HL-60 (cell line): ENCODE data around the gene TOP2A.
A peak's percentile ranks its signal among the peaks of the same experiment; 100 is the strongest.

Experiments
- DNase-seq, 2 experiments: peaks; one replicate each; pipeline ENCODE4 v3.0.0-alpha.2; 2010 to 2020; ENCODE audit warnings: low read depth in 1 of 2, low spot score in 1 of 2
- H3K27ac ChIP-seq: fragments of 250-450 bp; sonication (Bioruptor Pico); replicated peaks from 2 replicates; pipeline ENCODE4 v1.5.1; 2020; ENCODE audit warnings: mild to moderate bottlenecking, moderate library complexity
- H3K27me3 ChIP-seq: fragments of 250-450 bp; sonication (Bioruptor Pico); 2 replicates; pipeline ENCODE4 v1.5.1; 2021; ENCODE audit warnings: mild to moderate bottlenecking, moderate library complexity; ENCODE audit not compliant: insufficient read depth, poor library complexity, severe bottlenecking
- H3K4me3 ChIP-seq: replicated peaks from 2 replicates; pipeline ENCODE4 v1.5.1; 2011; ENCODE audit warnings: mild to moderate bottlenecking, control low read depth, low read length; ENCODE audit not compliant: insufficient read depth
- GABPA ChIP-seq: IDR thresholded peaks from 2 replicates; pipeline ENCODE4 v1.6.1; 2012; ENCODE audit warnings: low read depth
- POLR2AphosphoS5 ChIP-seq: IDR thresholded peaks from 2 replicates; pipeline ENCODE4 v1.6.1; 2012; ENCODE audit warnings: low read depth
- SPI1 ChIP-seq: IDR thresholded peaks from 2 replicates; pipeline ENCODE4 v1.6.1; 2012; ENCODE audit warnings: low read depth, mild to moderate bottlenecking, borderline replicate concordance
- long read RNA-seq: library from polyadenylated mRNA; unstranded; transcript quantifications from one replicate; pipeline ENCODE4 v2.0.0, GENCODE V29; 2020
- TF ChIP-seq, protein P1 (sequence below): IDR thresholded peaks from one replicate; pipeline ENCODE4 v1.5.1; 2011; ENCODE audit warnings: low read length, control low read depth, inconsistent platforms; ENCODE audit not compliant: insufficient read depth
- TF ChIP-seq, protein P2 (sequence below): IDR thresholded peaks from 2 replicates; pipeline ENCODE4 v1.6.1; 2012; ENCODE audit warnings: low read depth; ENCODE audit not compliant: insufficient replicate concordance

Gene TOP2A, protein sequence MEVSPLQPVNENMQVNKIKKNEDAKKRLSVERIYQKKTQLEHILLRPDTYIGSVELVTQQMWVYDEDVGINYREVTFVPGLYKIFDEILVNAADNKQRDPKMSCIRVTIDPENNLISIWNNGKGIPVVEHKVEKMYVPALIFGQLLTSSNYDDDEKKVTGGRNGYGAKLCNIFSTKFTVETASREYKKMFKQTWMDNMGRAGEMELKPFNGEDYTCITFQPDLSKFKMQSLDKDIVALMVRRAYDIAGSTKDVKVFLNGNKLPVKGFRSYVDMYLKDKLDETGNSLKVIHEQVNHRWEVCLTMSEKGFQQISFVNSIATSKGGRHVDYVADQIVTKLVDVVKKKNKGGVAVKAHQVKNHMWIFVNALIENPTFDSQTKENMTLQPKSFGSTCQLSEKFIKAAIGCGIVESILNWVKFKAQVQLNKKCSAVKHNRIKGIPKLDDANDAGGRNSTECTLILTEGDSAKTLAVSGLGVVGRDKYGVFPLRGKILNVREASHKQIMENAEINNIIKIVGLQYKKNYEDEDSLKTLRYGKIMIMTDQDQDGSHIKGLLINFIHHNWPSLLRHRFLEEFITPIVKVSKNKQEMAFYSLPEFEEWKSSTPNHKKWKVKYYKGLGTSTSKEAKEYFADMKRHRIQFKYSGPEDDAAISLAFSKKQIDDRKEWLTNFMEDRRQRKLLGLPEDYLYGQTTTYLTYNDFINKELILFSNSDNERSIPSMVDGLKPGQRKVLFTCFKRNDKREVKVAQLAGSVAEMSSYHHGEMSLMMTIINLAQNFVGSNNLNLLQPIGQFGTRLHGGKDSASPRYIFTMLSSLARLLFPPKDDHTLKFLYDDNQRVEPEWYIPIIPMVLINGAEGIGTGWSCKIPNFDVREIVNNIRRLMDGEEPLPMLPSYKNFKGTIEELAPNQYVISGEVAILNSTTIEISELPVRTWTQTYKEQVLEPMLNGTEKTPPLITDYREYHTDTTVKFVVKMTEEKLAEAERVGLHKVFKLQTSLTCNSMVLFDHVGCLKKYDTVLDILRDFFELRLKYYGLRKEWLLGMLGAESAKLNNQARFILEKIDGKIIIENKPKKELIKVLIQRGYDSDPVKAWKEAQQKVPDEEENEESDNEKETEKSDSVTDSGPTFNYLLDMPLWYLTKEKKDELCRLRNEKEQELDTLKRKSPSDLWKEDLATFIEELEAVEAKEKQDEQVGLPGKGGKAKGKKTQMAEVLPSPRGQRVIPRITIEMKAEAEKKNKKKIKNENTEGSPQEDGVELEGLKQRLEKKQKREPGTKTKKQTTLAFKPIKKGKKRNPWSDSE (N-terminal part only)
- long read RNA-seq, partial matches to known transcripts = 818 of 844 reads
- long read RNA-seq, other reads (novel, unspliced or antisense) = 23 of 844 reads

DNA sequence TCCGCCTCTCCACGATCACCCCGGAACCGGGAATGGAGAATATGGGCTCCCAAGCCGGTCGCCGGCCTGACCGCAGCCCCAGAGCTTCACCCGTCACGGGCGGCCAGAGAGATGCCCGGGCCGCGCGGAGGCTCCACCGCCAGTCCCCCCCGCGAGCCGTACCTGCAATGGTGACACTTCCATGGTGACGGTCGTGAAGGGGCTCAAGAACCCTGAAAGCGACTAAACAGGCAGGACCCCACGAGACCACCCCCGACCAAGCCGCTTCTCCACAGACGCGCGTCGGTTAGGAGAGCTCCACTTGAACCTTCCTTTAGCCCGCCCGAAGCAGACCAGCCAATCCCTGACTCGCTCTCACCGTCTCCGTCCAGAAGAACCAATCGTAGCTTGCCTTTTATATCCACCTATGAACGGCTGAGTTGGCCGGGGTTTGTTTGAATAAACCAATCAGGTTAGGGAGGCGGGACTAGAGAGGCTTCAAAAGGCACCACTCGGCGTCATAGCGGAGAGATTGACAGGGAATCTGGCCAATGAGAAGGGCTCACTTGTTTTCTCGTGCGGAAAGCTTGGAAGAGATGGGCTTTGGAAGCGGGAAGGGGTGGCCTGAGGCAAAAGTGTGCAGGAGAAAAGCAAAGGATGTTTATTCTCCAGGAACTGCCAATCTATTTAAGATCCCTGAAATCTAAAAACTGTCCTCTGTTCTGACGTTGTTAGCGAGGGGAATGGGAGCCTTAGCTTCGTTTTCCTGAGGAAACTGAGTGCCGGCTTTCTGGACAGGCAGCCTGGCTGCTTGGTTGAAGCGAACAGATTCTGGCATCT is at the start of gene TOP2A:
Gene TOP2A, minus strand, starts transcription at position 288 of the 819 bp plus-strand sequence. Its CDS starts 105 bp downstream, at position 183.
- H3K27ac ChIP-seq = peak within 1 kb of the TSS; percentile 92

DNA sequence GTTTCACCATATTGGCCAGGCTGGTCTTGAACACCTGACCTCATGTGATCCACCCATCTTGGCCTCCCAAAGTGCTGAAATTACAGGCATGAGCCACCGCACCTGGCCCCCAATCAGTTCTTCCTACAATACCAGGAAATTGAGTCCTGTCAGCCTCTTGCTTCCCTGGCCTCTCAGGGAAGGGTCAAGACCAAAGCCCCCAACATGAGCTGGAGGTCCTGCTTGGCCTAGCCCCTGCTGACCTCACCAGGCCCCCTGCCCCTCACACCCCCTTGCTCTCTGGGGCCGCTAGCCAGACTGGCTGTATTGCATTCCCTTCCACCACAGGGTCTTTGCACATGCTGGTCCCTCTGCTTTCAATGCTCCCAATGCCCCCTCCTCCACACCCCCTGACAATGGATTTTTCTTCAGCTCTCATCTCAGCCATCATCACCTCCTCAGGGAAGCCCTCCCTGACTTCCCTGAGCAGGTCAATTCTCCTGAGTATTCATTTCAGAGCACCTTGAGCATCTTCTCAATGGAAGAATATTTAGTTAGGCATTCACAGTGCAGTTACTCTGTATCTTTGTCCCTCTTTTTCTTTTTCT is 49.7 kb upstream of the TOP2A start:
- Histone ChIP-seq H3K27me3 (no peaks in the 10 kb centered on the region), H3K4me3 (no peak overlapping the region), H3K27ac (no peak overlapping the region)
- TF ChIP-seq, protein P1, sequence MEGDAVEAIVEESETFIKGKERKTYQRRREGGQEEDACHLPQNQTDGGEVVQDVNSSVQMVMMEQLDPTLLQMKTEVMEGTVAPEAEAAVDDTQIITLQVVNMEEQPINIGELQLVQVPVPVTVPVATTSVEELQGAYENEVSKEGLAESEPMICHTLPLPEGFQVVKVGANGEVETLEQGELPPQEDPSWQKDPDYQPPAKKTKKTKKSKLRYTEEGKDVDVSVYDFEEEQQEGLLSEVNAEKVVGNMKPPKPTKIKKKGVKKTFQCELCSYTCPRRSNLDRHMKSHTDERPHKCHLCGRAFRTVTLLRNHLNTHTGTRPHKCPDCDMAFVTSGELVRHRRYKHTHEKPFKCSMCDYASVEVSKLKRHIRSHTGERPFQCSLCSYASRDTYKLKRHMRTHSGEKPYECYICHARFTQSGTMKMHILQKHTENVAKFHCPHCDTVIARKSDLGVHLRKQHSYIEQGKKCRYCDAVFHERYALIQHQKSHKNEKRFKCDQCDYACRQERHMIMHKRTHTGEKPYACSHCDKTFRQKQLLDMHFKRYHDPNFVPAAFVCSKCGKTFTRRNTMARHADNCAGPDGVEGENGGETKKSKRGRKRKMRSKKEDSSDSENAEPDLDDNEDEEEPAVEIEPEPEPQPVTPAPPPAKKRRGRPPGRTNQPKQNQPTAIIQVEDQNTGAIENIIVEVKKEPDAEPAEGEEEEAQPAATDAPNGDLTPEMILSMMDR = no peak
- TF ChIP-seq, protein P2, sequence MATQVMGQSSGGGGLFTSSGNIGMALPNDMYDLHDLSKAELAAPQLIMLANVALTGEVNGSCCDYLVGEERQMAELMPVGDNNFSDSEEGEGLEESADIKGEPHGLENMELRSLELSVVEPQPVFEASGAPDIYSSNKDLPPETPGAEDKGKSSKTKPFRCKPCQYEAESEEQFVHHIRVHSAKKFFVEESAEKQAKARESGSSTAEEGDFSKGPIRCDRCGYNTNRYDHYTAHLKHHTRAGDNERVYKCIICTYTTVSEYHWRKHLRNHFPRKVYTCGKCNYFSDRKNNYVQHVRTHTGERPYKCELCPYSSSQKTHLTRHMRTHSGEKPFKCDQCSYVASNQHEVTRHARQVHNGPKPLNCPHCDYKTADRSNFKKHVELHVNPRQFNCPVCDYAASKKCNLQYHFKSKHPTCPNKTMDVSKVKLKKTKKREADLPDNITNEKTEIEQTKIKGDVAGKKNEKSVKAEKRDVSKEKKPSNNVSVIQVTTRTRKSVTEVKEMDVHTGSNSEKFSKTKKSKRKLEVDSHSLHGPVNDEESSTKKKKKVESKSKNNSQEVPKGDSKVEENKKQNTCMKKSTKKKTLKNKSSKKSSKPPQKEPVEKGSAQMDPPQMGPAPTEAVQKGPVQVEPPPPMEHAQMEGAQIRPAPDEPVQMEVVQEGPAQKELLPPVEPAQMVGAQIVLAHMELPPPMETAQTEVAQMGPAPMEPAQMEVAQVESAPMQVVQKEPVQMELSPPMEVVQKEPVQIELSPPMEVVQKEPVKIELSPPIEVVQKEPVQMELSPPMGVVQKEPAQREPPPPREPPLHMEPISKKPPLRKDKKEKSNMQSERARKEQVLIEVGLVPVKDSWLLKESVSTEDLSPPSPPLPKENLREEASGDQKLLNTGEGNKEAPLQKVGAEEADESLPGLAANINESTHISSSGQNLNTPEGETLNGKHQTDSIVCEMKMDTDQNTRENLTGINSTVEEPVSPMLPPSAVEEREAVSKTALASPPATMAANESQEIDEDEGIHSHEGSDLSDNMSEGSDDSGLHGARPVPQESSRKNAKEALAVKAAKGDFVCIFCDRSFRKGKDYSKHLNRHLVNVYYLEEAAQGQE = no peak
- no peak for TF ChIP-seq POLR2AphosphoS5
- TF ChIP-seq GABPA = no peak
- no peak for TF ChIP-seq SPI1
- DNase-seq = no peak

More for the DNA sequence above, at the start of gene TOP2A:
- TF ChIP-seq, protein P2 = no peak
- peak; percentile 87 for TF ChIP-seq POLR2AphosphoS5
- H3K27me3 ChIP-seq = no peaks in the 10 kb centered on the region
- peak; percentile 99 for DNase-seq
- peak within 1 kb of the TSS; percentile 54 for H3K4me3 ChIP-seq

DNA sequence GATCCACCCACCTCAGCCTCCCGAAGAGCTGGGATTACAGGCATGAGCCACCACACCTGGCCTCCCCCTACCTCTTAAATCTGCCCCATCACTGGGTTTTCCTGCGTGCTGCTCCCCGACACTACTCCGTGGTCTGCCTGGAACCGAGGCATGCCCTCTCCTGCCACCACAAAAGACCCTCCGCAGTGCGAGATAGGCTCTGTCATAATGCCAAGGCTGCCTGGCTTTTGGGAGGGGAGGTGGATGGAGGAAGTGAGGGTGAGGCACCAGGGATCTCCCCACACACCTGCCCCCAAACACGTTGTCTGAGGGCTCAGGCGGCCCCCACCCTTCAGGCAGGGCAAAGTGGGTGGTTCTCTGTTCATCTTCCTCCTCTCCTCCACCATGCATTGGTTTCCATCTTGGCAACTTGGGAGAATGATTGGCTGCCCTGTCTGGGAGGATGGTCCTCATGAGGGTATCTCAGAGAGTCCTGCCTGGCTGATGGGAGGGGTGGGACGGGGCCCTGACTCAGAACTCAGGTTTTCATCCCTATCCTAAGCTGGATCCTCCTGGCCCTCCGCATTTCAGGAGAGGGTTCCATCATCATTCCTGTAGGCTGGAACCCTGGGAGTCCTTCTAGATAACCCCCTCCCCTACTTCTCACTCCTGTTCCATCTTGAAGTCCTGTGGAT is 48.7 kb upstream of the TOP2A start:
- no peak for DNase-seq
- TF ChIP-seq GABPA (no peak), SPI1 (no peak), POLR2AphosphoS5 (no peak)
- TF ChIP-seq, protein P1 = no peak
- TF ChIP-seq, protein P2 = no peak
- no peak overlapping the region for H3K27ac ChIP-seq
- H3K4me3 ChIP-seq = no peak overlapping the region
- H3K27me3 ChIP-seq = no peaks in the 10 kb centered on the region
